LNCaP clone FGC (cell line): ENCODE data around the gene AQR.
A peak's percentile ranks its signal among the peaks of the same experiment; 100 is the strongest.
"Not testable (repeated sequence)": the region's sequence is repeated elsewhere in the genome, so short reads cannot be mapped to it uniquely, and the experiment has no call there.

Source experiments
- DNase-seq: peaks from one replicate; pipeline ENCODE4 v3.0.0-alpha.2; 2011; ENCODE audit warnings: low read depth
- H3K4me3 ChIP-seq: 2 replicates; pipeline ENCODE4 v1.5.1; 2011; ENCODE audit warnings: mild to moderate bottlenecking, low read depth, low read length, control low read depth
- TF ChIP-seq, protein P1 (sequence below): IDR thresholded peaks from 2 replicates; pipeline ENCODE4 v1.5.1; 2012; ENCODE audit warnings: mild to moderate bottlenecking; ENCODE audit not compliant: control insufficient read depth, insufficient read depth; ENCODE audit errors: extremely low read depth

The AQR gene

GRCh38 chr15:34986771-34987480, 17.4 kb upstream of the AQR start:
- TF ChIP-seq, protein P1, sequence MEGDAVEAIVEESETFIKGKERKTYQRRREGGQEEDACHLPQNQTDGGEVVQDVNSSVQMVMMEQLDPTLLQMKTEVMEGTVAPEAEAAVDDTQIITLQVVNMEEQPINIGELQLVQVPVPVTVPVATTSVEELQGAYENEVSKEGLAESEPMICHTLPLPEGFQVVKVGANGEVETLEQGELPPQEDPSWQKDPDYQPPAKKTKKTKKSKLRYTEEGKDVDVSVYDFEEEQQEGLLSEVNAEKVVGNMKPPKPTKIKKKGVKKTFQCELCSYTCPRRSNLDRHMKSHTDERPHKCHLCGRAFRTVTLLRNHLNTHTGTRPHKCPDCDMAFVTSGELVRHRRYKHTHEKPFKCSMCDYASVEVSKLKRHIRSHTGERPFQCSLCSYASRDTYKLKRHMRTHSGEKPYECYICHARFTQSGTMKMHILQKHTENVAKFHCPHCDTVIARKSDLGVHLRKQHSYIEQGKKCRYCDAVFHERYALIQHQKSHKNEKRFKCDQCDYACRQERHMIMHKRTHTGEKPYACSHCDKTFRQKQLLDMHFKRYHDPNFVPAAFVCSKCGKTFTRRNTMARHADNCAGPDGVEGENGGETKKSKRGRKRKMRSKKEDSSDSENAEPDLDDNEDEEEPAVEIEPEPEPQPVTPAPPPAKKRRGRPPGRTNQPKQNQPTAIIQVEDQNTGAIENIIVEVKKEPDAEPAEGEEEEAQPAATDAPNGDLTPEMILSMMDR, result no peak
- peak overlapping the region; percentile 86 for H3K4me3 ChIP-seq
- DNase-seq, result no peak

- TF ChIP-seq, protein P1, result no peak
- no peak for DNase-seq
- peak overlapping the region; percentile 86 for H3K4me3 ChIP-seq
Observed at GRCh38 chr15:34986326-34986725, 16.8 kb upstream of the AQR start.

- no peak for DNase-seq
- no peak overlapping the region for H3K4me3 ChIP-seq
- TF ChIP-seq, protein P1, result no peak
Observed at GRCh38 chr15:34984889-34985630, 15.5 kb upstream of the AQR start.

DNA sequence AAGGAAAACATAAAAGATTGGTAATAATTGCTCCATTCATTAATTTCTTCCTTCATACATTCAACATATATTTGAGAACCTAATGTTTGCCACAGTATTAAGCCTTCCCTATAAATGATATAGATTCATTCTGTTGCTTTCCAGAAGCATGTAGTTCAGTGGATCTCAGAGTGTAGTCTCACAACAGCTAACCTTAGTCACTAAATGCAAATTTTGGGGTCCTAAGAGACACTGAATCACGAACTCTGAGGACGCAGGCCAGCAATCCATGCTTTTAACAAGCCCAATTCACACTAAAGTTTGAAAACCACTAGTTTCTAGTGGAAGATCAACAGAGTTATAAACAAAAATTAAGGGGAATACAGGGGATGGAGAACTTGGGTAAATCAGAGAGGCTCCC, 7.2 kb upstream of the AQR start:
- TF ChIP-seq, protein P1, result no peak
- no peak overlapping the region for H3K4me3 ChIP-seq
- DNase-seq, result no peak

DNA sequence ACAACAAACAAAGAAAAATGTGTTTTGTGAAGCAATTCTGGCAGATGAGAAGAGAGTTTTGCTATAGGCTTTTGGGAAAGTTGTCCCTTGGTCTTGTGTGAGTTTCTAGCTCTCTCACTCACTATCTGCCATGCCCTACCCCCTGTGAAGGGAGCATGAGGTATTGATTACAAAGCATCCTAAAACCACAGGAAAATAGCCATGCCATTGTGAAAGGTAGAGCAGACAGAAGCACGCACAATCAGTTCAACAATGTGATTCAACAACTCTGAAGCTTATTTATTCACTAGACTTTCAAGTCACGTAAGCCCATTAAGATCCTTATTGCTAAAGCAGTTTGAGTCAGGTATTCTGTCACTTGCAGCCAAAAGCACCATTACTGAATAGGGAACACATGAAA, 6.5 kb upstream of the AQR start:
- no peak for DNase-seq
- H3K4me3 ChIP-seq, result no peak overlapping the region
- TF ChIP-seq, protein P1, result no peak

GRCh38 chr15:34973512-34973911, 4.0 kb upstream of the AQR start:
- no peak overlapping the region for H3K4me3 ChIP-seq
- TF ChIP-seq, protein P1, result no peak
- no peak for DNase-seq

DNA sequence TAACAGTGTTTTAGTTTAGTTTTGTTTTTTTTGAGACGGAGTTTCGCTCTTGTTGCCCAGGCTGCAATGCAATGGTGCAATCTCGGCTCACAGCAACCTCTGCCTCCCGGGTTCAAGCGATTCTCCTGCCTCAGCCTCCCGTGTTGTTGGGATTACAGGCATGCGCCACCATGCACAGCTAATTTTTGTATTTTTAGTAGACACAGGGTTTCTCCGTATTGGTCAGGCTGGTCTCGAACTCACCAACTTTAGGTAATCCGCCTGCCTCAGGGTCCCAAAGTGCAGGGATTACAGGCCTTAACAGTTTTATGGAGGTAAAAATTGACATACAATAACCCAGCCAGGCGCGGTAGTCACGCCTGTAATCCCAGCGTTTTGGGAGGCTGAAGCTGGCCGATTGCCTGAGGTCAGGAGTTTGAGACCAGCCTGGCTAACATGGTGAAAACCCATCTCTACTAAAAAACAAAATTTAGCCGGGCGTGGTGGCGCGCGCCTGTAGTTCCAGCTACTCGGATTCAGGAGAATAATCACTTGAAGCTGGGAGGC, 629 bp upstream of the AQR start:
- DNase-seq, result not testable (repeated sequence)
- H3K4me3 ChIP-seq, result peak overlapping the region; percentile 73
